Stomach (tissue), 4 donors: ENCODE results near the gene ARL15.

ENCODE experiments used
- POLR2A ChIP-seq, 4 donors: fragments of 450-650 bp; IDR thresholded peaks; one replicate each; pipeline ENCODE4 v1.6.1; 2016; ENCODE audit warnings: antibody characterized with exemption in 4 of 4, control low read depth in 2 of 4, mild to moderate bottlenecking in 1 of 4, moderate library complexity in 1 of 4
- TF ChIP-seq, protein P1 (sequence below), 7 experiments: fragments of 450-650 bp in 4 of 7; fragments of 200-600 bp in 3 of 7; sonication (generic) in 3 of 7; IDR thresholded peaks; one replicate each; pipeline ENCODE4 v1.5.1; 2016 to 2019; ENCODE audit warnings: antibody characterized with exemption in 7 of 7, control low read depth in 2 of 7, mild to moderate bottlenecking in 1 of 7

DNA sequence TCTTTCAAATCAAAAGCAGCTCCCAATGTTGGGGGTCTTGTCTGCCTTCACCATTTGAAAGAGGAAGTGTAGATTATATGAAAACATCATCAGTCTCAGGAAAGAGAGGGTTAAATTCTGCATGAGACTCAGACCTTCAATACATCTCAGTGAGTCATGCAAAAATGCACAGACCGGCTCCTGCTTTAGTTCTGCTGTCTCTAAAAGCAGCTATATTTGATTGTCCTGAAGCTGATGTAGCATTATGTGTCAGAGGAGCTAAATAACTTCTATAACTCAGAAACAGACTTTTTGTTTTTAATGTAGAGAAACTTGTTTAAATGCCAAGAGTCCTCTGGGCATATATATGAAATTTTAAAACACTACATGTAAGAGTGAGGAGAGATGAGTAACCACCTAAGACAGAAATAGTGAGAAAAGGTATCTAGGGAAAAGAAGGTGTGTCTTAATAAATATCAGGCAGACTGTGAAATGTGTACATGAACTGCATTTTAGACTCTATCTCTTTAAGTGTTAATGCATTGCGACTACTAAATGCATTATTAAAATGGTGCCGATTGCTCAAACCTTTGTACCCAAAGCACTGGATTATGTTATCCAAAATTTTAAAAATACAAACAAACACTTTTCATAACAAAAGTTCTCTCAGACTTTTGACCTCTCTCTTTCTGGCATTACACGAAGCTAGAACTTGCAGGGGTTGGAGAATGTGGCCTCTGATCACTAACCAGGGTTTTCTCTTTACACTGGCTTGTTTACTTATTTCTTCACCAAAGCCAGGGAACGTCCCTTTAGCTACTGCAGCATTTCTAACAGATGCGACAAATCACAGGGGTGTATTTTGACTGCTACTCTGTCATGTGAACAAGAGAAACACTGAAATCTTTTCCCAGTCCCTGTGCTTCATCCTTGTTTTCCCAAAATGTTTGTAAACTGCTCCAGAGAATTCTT, 302.3 kb downstream of the ARL15 start:
- TF ChIP-seq, protein P1, sequence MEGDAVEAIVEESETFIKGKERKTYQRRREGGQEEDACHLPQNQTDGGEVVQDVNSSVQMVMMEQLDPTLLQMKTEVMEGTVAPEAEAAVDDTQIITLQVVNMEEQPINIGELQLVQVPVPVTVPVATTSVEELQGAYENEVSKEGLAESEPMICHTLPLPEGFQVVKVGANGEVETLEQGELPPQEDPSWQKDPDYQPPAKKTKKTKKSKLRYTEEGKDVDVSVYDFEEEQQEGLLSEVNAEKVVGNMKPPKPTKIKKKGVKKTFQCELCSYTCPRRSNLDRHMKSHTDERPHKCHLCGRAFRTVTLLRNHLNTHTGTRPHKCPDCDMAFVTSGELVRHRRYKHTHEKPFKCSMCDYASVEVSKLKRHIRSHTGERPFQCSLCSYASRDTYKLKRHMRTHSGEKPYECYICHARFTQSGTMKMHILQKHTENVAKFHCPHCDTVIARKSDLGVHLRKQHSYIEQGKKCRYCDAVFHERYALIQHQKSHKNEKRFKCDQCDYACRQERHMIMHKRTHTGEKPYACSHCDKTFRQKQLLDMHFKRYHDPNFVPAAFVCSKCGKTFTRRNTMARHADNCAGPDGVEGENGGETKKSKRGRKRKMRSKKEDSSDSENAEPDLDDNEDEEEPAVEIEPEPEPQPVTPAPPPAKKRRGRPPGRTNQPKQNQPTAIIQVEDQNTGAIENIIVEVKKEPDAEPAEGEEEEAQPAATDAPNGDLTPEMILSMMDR (IDR thresholded peaks at IDR 0.05): no peak
- no peak for TF ChIP-seq POLR2A (IDR thresholded peaks at IDR 0.05)
